Thymus (tissue), 11 donors: ENCODE measurements around the gene SERPINH1. TPM values are rescaled to one million over a fixed set of nuclear protein-coding genes. Genes with fewer than 3 reads are reported as not detected.

ENCODE experiments used
- DNase-seq, 9 donors: peaks; one replicate each; pipeline ENCODE4 v3.0.0-alpha.2; 2013; ENCODE audit warnings: low spot score in 9 of 9, low read depth in 6 of 9, missing footprints in 1 of 9
- H3K27ac ChIP-seq, 2 donors: one replicate each; pipeline ENCODE4 v1.5.1; 2013; ENCODE audit warnings: control low read depth in 1 of 2, low read depth in 1 of 2, low read length in 1 of 2, mild to moderate bottlenecking in 1 of 2, moderate library complexity in 1 of 2
- H3K27me3 ChIP-seq, 2 donors: one replicate each; pipeline ENCODE4 v1.5.1; 2013; ENCODE audit warnings: low read length in 1 of 2; ENCODE audit not compliant: control insufficient read depth in 2 of 2, insufficient read depth in 1 of 2
- H3K36me3 ChIP-seq, 2 donors: one replicate each; pipeline ENCODE4 v1.5.1; 2013; ENCODE audit warnings: low read length in 1 of 2, mild to moderate bottlenecking in 1 of 2, moderate library complexity in 1 of 2; ENCODE audit not compliant: control insufficient read depth in 2 of 2, insufficient read depth in 2 of 2
- H3K4me1 ChIP-seq, 2 donors: one replicate each; pipeline ENCODE4 v1.5.1; 2013; ENCODE audit warnings: low read length in 2 of 2; ENCODE audit not compliant: control insufficient read depth in 2 of 2, insufficient read depth in 2 of 2
- H3K4me3 ChIP-seq, 2 donors: one replicate each; pipeline ENCODE4 v1.5.1; 2013; ENCODE audit warnings: low read length in 2 of 2, control low read depth in 1 of 2, mild to moderate bottlenecking in 1 of 2
- H3K9me3 ChIP-seq, 2 donors: one replicate each; pipeline ENCODE4 v1.5.1; 2013; ENCODE audit warnings: low read length in 1 of 2, mild to moderate bottlenecking in 1 of 2; ENCODE audit not compliant: control insufficient read depth in 2 of 2, insufficient read depth in 1 of 2
- WGBS: extraction: QIAGEN DNeasy Blood & Tissue Kit; methylation state at CpG from one replicate; pipeline ENCODE4 v1.1.7; 2013; 5-methylcytosine and 5-hydroxymethylcytosine counted together
- polyA plus RNA-seq: library from polyadenylated mRNA; stranded (reverse); fragments of 200-250 nt; gene quantifications from one replicate; pipeline ENCODE4 v1.2.3, GENCODE V29; 2013
- total RNA-seq: library from RNA; stranded (reverse); fragments of 120-200 nt; gene quantifications from one replicate; pipeline ENCODE4 v1.2.4, GENCODE V29; 2013
- donor health status: healthy.

SERPINH1 gene
- total and polyA plus RNA-seq, 2 donors = 41.0 to 44.4 TPM

DNA sequence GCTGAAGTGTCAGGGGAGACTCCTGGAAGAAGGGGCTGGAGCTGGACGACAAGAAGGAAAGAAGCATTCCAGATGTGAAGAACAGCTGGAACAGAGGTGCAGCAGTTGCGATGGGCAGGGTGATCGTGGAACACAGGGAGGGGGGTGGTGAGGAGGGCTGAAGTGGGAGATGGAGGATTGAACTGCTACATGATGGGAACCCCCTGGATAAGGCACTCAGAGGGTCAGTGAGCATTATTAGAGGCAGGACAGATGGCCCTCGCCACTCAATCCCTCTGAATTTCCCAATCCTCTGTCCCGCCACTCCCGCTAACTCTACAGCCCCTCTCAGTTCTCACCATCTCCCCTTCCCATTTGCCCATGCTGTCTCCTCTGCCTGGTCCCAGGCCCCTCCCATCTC, 14.0 kb downstream of the SERPINH1 start:
- Histone ChIP-seq H3K4me1 (no peaks in the 10 kb centered on the region), H3K9me3 (no peaks in the 10 kb centered on the region), H3K36me3 (peaks cover 7 to 18% of the 10 kb centered on the region in 2 donors), H3K27me3 (no peaks in the 10 kb centered on the region), H3K4me3 (no peak overlapping the region), H3K27ac (no peak overlapping the region)
- DNase-seq = no peak
- 95% methylated on average over 6 of the region's 6 CpGs for WGBS

DNA sequence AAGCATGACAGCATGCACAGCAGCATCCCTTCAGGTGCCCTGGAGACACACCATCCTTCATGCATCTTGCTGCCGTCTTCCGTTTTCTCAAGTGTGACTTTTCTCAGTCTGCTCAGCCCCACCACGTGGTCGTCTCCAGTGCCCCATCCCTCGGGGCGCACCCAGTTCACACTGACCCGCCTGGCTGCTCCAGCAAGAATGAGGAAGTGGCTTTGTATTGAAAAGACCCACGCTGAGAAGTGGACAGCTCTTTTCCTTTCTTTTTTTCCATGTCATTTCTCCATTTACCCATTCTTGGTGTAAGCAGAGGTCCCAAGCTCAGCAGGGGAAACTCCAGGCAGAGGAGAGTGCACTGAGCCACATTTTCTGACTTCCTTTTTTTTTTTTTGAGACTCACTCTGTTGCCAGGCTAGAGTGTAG, 14.5 kb downstream of the SERPINH1 start:
- 26% methylated on average over 8 of the region's 8 CpGs for WGBS
- no peak overlapping the region for H3K27ac ChIP-seq

DNA sequence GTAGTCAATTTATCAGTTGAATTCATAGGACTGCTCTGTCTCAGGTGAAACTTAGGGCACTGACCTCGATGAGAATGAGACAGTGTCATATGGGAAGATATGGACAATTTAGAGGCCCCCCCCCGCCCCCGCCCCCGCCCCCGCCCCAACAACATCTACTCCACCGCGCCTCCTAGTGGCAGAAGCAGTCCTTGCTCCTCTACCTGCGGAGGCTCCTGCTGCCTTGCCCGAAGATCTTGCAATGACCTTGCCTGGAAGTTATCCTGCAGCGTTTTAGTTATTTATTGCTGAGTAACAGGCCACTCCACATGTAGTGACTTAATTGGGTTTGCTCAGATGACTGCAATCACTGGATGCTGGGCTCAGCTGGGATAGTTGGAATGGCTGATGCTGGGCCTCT, 15.2 kb downstream of the SERPINH1 start:
- peak in 2 of 9 donors; percentile 26 to 34 for DNase-seq

More for the DNA sequence above, 14.5 kb downstream of the SERPINH1 start:
- Histone ChIP-seq H3K36me3 (peaks cover 7 to 13% of the 10 kb centered on the region in 2 donors), H3K4me1 (no peaks in the 10 kb centered on the region), H3K9me3 (no peaks in the 10 kb centered on the region), H3K4me3 (no peak overlapping the region), H3K27me3 (no peaks in the 10 kb centered on the region)
- DNase-seq = peak in 1 of 9 donors; percentile 35

DNA sequence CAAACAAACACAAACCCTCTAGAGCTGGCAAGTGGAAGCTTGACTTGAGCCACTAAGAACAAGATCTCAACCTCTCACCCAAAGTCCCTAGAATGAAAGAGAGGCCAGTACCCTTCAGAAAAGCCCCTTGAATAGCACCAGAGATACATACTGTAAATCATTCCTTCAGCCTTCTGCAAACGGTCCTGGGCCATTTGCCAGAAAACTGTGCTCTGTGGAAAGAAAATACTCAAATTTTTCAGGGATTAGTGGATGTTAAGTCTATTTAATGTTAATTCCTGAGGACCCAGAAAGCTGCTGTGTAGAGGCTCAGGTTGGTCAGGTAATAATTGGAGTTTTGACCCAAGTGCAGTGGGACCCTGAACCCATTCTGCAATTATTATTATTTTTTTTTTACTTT, 16.9 kb downstream of the SERPINH1 start:
- Histone ChIP-seq H3K4me1 (peaks cover 7 to 12% of the 10 kb centered on the region in 2 donors), H3K27ac (no peak overlapping the region), H3K4me3 (no peak overlapping the region), H3K9me3 (no peaks in the 10 kb centered on the region), H3K36me3 (no peaks in the 10 kb centered on the region), H3K27me3 (peaks cover 2 to 18% of the 10 kb centered on the region in 2 donors)
- 35% methylated on average over 1 of the region's 1 CpG for WGBS
- no peak for DNase-seq

More for the DNA sequence above, 15.2 kb downstream of the SERPINH1 start:
- no peaks in the 10 kb centered on the region for H3K4me1 ChIP-seq
- H3K36me3 ChIP-seq = peaks cover 2 to 6% of the 10 kb centered on the region in 2 donors
- no peak overlapping the region for H3K27ac ChIP-seq
- no peak overlapping the region for H3K4me3 ChIP-seq
- H3K9me3 ChIP-seq = no peaks in the 10 kb centered on the region
- peaks cover 0 to 4% of the 10 kb centered on the region in 2 donors for H3K27me3 ChIP-seq
- WGBS = 36% methylated on average over 10 of the region's 10 CpGs

DNA sequence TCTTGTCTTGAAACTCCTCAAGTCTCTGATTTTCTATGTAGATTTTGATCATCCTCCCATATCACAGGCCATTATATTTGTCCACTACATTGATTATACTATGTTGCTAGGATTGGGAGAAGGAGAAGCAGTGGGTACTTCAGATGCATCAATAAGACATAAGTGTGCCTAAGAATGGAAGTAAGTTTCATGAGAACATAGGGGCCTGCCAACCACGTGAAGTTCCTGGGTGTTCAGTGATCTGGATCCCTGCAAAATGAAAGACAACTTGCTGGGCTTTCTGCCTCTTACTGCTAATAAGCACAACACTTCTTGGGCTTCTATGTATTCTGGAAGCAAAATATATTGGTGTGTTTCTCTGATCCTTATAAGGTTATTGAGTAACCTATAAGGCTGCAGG, 17.8 kb downstream of the SERPINH1 start:
- no peak overlapping the region for H3K27ac ChIP-seq
- no peaks in the 10 kb centered on the region for H3K36me3 ChIP-seq
- peaks cover 2 to 19% of the 10 kb centered on the region in 2 donors for H3K27me3 ChIP-seq
- DNase-seq = no peak
- no peaks in the 10 kb centered on the region for H3K9me3 ChIP-seq
- no peak overlapping the region for H3K4me3 ChIP-seq
- 86% methylated on average over 1 of the region's 1 CpG for WGBS
- peaks cover 7 to 16% of the 10 kb centered on the region in 2 donors for H3K4me1 ChIP-seq

DNA sequence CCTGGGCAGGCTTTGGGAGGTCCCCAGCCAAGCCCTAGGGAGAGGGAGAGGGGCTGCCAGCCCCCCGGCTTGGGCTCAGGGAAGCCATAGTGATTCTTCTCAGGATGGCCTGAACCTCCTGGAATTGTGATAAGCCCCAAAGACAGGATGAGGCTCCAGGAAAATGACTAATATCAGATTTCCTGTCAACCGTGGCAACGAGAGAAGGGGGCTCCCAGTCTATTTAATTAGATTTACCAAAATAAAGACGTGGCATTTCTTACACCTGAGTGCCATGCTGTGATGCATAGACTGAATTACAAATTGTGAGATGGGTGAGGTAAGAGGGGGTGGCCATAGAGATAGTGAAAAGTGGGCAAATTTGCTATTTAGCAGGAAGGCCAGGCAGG, 20.4 kb downstream of the SERPINH1 start:
- Histone ChIP-seq H3K27me3 (peaks cover 2 to 19% of the 10 kb centered on the region in 2 donors), H3K9me3 (no peaks in the 10 kb centered on the region), H3K4me3 (peak overlapping the region; percentile 66 to 72), H3K4me1 (peaks cover 7 to 16% of the 10 kb centered on the region in 2 donors), H3K27ac (peak overlapping the region in 1 of 2 donors; percentile 83), H3K36me3 (no peaks in the 10 kb centered on the region)
- 29% methylated on average over 4 of the region's 4 CpGs for WGBS
- no peak for DNase-seq

DNA sequence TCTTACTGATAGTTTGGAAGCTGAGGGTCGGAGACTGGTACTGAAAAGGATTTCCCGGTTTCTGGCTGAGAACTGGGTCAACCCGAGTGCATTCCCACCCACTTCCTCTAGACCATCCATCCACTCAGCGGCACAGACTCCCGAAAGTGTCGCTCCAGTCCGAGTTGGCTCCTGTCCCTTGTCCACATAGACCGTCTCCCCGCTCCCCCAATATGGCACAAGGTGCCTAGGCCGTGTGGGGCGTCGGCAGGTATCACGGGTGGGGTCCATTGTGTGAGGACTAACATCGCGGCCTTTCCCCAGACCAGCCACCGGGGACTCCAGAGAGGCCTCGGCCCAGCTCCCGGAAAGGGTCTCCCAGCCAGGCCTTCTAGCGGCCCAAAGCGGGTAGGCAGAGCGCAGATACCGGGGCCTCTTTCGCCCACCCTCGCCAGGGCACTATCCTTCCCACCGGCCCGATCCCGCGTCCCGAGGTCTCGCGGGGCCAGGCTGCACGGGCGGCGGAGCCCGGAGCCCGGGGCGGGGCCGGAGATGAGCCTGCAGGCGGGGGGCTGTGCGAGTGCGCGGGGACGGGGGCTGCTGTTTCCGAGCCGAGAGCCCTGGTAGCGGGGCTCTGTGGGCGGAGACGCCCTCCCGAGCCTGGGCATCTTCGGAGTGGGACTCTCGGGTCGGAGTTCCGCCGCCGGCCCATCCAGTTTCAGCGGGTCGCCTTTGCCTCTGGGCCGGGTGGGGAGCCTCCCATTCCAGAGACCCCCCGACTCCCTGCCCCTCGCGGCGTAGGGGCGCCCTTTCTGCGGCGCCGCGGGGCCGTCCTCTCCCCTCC, 21.1 kb downstream of the SERPINH1 start:
- Histone ChIP-seq H3K4me1 (peaks cover 7 to 16% of the 10 kb centered on the region in 2 donors), H3K27ac (peak overlapping the region; percentile 83), H3K36me3 (no peaks in the 10 kb centered on the region), H3K4me3 (peak overlapping the region; percentile 66 to 72), H3K9me3 (no peaks in the 10 kb centered on the region), H3K27me3 (peaks cover 2 to 19% of the 10 kb centered on the region in 2 donors)
- 4% methylated on average over 68 of the region's 68 CpGs for WGBS
- DNase-seq = peak in 8 of 9 donors; percentile 48 to 90 (median 54)

DNA sequence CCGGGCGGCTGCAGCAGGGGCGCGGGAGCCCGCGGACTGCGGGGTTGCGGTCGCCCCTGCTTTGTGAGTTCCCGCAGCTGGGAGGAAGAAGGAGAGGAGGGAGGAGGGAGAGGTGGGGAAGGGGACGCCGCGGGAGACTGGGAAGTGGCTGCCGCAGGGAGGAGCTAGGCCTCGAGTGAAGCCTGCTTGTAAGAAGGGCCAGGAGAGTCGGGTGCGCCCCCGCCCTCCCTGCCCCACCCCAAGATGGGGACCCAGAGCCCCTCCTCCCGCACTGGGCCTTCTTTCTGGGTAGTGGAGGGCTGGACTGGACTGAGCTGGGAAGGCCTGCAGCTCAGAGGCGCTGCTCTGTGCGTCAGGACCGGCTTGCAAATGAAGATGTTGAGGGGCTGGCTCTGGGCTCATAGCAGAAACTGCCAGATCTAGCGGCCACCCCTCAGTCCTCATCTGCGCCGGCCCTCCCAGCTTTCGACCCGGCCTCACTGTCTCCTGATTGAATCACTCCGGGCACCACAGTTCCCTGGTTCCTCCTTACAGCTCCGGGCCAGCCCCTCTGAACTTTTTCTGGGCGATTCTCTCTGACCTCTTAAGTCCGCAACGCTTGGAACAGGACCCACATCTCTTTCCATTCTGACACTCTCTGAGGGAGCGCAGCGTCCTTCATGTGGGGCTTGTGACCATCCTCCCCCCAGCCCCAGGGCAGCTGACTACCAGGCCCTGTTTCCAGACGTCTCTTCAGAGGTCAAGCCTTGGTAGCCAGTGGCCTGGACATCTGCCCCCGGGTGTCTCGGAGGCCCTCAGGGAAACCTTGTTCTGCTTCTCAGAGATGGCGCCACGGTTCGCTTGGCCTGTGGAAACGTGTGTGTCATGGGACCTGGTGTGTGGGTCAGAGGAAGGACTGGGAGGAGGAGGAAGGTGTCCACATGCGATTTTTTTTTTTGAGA, 21.9 kb downstream of the SERPINH1 start:
- no peaks in the 10 kb centered on the region for H3K36me3 ChIP-seq
- H3K4me3 ChIP-seq = peak overlapping the region; percentile 66 to 72
- peak overlapping the region; percentile 83 for H3K27ac ChIP-seq
- peaks cover 2 to 19% of the 10 kb centered on the region in 2 donors for H3K27me3 ChIP-seq
- H3K4me1 ChIP-seq = peaks cover 7 to 16% of the 10 kb centered on the region in 2 donors
- no peaks in the 10 kb centered on the region for H3K9me3 ChIP-seq
- 33% methylated on average over 42 of the region's 42 CpGs for WGBS
- peak in 3 of 9 donors; percentile 33 to 71 (median 33) for DNase-seq
